Endothelial cell of umbilical vein (primary cell): ENCODE measurements around the gene CXorf65. TPM values are rescaled to one million over a fixed set of nuclear protein-coding genes. Genes with fewer than 3 reads are reported as not detected.

ENCODE experiments used
- BruUV-seq: library from RNA; stranded (reverse); fragments of 400-500 nt; replicated peaks from 2 replicates; lab custom pipeline; 2021; lab: Mats Ljungman, UMichigan
- CTCF ChIA-PET: fragments of 300-600, 350-600 bp; sonication (Branson Sonifier 250); formaldehyde crosslinking; loops from one replicate; lab custom pipeline; 2021; ENCODE audit warnings: antibody characterized with exemption, inconsistent platforms; lab: Charles Lee
- POLR2A ChIA-PET: fragments of 300-600, 350-600 bp; sonication (Branson Sonifier 250); formaldehyde crosslinking; loops from one replicate; lab custom pipeline; 2021; ENCODE audit warnings: antibody characterized with exemption, inconsistent platforms; lab: Charles Lee
- DNase-seq: peaks from one replicate; pipeline ENCODE4 v3.0.0-alpha.2; 2011; ENCODE audit warnings: low read depth, low spot score
- FAIRE-seq: peaks from 2 replicates; lab custom pipeline; 2011; peaks lifted over from hg19 to GRCh38; lab: Jason Lieb, UNC
- H2AFZ ChIP-seq: 2 replicates; pipeline ENCODE4 v1.6.0; 2012; ENCODE audit warnings: low read depth, low read length, control low read depth, inconsistent platforms
- H3K27ac ChIP-seq: 2 replicates; pipeline ENCODE4 v1.5.1; 2011; ENCODE audit warnings: low read depth, mild to moderate bottlenecking, control low read depth, low read length, moderate library complexity; ENCODE audit not compliant: insufficient read depth
- H3K27me3 ChIP-seq, 2 experiments: 2 replicates each; pipeline versions ENCODE4 v1.6.0 to v1.6.1; 2011; ENCODE audit warnings: low read length in 2 of 2, mixed read lengths in 1 of 2; ENCODE audit not compliant: control insufficient read depth in 2 of 2, insufficient read depth in 2 of 2
- H3K36me3 ChIP-seq, 2 experiments: 2 replicates in 1 of 2; 3 replicates in 1 of 2; pipeline ENCODE4 v1.5.1; 2011; ENCODE audit warnings: low read length in 2 of 2, mild to moderate bottlenecking in 1 of 2, moderate library complexity in 1 of 2; ENCODE audit not compliant: control insufficient read depth in 2 of 2, insufficient read depth in 2 of 2; ENCODE audit errors: extremely low read depth in 1 of 2
- H3K4me1 ChIP-seq: 3 replicates; pipeline ENCODE4 v1.5.1; 2011; ENCODE audit warnings: mild to moderate bottlenecking, low read length; ENCODE audit not compliant: control insufficient read depth, insufficient read depth; ENCODE audit errors: extremely low read depth
- H3K4me2 ChIP-seq: 2 replicates; pipeline ENCODE4 v1.6.1; 2011; ENCODE audit warnings: low read length, control low read depth, mixed read lengths; ENCODE audit not compliant: insufficient read depth
- H3K4me3 ChIP-seq, 3 experiments: fragments of 200-600 bp in 1 of 3; sonication (generic), shearing (Covaris generic) in 1 of 3; replicated peaks in 1 of 3; 2 replicates each; pipeline ENCODE4 v1.5.1; 2011 to 2016; ENCODE audit warnings: control low read depth in 3 of 3, low read length in 3 of 3, mild to moderate bottlenecking in 2 of 3, inconsistent platforms in 1 of 3, low read depth in 1 of 3, moderate library complexity in 1 of 3; ENCODE audit not compliant: insufficient read depth in 1 of 3
- H3K79me2 ChIP-seq: 2 replicates; pipeline ENCODE4 v1.6.0; 2012; ENCODE audit warnings: low read length, inconsistent platforms; ENCODE audit not compliant: control insufficient read depth, insufficient read depth
- H3K9ac ChIP-seq: replicated peaks from 2 replicates; pipeline ENCODE3; 2011; ENCODE audit warnings: low read length, control low read depth; ENCODE audit not compliant: insufficient read depth; ENCODE audit errors: extremely low read depth
- H3K9me1 ChIP-seq: replicated peaks from 3 replicates; pipeline ENCODE4 v1.6.0; 2011; ENCODE audit warnings: mild to moderate bottlenecking, low read length; ENCODE audit not compliant: control insufficient read depth, insufficient read depth; ENCODE audit errors: extremely low read depth
- H3K9me3 ChIP-seq: replicated peaks from 2 replicates; pipeline ENCODE4 v1.5.1; 2012; ENCODE audit warnings: low read length, inconsistent platforms; ENCODE audit not compliant: control insufficient read depth, insufficient read depth
- H4K20me1 ChIP-seq: replicated peaks from 2 replicates; pipeline ENCODE3; 2011; ENCODE audit warnings: mild to moderate bottlenecking, low read length; ENCODE audit not compliant: control insufficient read depth, insufficient read depth; ENCODE audit errors: extremely low read depth
- CTCF ChIP-seq, 2 donors: IDR thresholded peaks; 1 replicate in 1 of 2; 2 replicates in 1 of 2; pipeline ENCODE4 v1.5.1; 2011; ENCODE audit warnings: low read length in 2 of 2, mild to moderate bottlenecking in 2 of 2, moderate library complexity in 2 of 2, control low read depth in 1 of 2, inconsistent platforms in 1 of 2, low read depth in 1 of 2; ENCODE audit not compliant: insufficient read depth in 1 of 2; ENCODE audit errors: extremely low read depth in 1 of 2
- EZH2 ChIP-seq: IDR thresholded peaks from 2 replicates; pipeline ENCODE4 v1.6.1; 2012; ENCODE audit warnings: borderline replicate concordance, low read depth, mild to moderate bottlenecking, moderate library complexity, low read length, inconsistent platforms; ENCODE audit not compliant: severe bottlenecking
- FOS ChIP-seq: IDR thresholded peaks from 2 replicates; pipeline ENCODE4 v1.6.1; 2011; ENCODE audit warnings: mild to moderate bottlenecking, low read length, moderate library complexity, borderline replicate concordance; ENCODE audit not compliant: insufficient read depth
- JUN ChIP-seq: IDR thresholded peaks from 2 replicates; pipeline ENCODE4 v1.6.1; 2011; ENCODE audit warnings: borderline replicate concordance, low read depth; ENCODE audit not compliant: insufficient read length, insufficient read depth
- MYC ChIP-seq: IDR thresholded peaks from one replicate; pipeline ENCODE4 v1.6.1; 2011; ENCODE audit warnings: mild to moderate bottlenecking, low read depth, low read length
- POLR2A ChIP-seq: IDR thresholded peaks from 2 replicates; pipeline ENCODE4 v1.6.1; 2012; ENCODE audit warnings: low read depth, mild to moderate bottlenecking, control low read depth, low read length
- POLR2AphosphoS5 ChIP-seq: IDR thresholded peaks from 2 replicates; pipeline ENCODE4 v1.6.1; 2012; ENCODE audit warnings: low read depth, mild to moderate bottlenecking, control low read depth, low read length, moderate library complexity; ENCODE audit not compliant: insufficient read depth
- dilution Hi-C: fragments of 300-500 bp; cut with MboI; formaldehyde crosslinking; loops from one replicate; pipeline ENCODE4 v1.15.0; 2019; ENCODE audit warnings: low sequenced_read_pairs; ENCODE audit not compliant: extremely low pct_ligation_motif_present
- intact Hi-C: fragments of 100-400 bp; cut with micrococcal nuclease; formaldehyde crosslinking; loops from one replicate; pipeline ENCODE4 v1.10.0; 2022
- polyA plus RNA-seq, 4 experiments: library from polyadenylated mRNA; depleted of rRNA in 3 of 4; stranded (reverse) in 3 of 4; unstranded in 1 of 4; fragments of >200 nt; gene quantifications; 2 replicates each; pipeline versions ENCODE4 v1.2.1 to v1.2.3, GENCODE V29; 2011 to 2012; ENCODE audit warnings: missing spikeins in 1 of 4
- total RNA-seq: library from RNA; stranded (reverse); gene quantifications from 2 replicates; pipeline ENCODE4 v1.2.3, GENCODE V29; 2021
- TF ChIP-seq, protein P1 (sequence below): IDR thresholded peaks from 2 replicates; pipeline ENCODE4 v1.6.1; 2011; ENCODE audit not compliant: insufficient read depth, insufficient read length

Gene CXorf65
- total and polyA plus RNA-seq, 2 donors (not counting 3 experiments of a cell fraction or from before 2014, with no cell fraction given): not detected

DNA sequence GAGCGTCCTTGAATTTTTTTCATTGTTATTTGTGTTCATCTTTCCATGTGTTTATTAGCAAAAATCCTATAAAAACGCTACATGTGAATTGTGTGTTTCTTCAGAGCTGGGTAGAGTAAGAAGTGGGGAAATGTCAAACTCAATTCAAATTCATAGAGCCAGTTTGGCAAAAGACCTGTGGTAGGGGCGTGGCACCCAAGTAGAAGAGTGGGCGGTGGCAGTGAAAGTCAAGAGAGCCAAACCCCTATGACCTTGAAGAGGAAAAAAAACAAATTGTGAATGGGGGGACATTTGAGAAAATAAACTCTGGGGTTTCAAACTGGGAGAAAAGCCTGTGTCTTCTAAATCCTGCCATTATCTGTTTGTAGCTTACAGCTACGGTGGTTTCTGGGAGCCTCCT, 15.3 kb downstream of the CXorf65 start:
- Histone ChIP-seq H4K20me1 (no peaks in the 10 kb centered on the region), H3K36me3 (no peaks in the 10 kb centered on the region), H3K79me2 (no peaks in the 10 kb centered on the region), H3K9ac (no peak overlapping the region), H3K27me3 (no peaks in the 10 kb centered on the region), H2AFZ (no peak overlapping the region), H3K4me1 (peaks cover 1% of the 10 kb centered on the region), H3K27ac (no peak overlapping the region), H3K9me3 (no peaks in the 10 kb centered on the region), H3K9me1 (no peaks in the 10 kb centered on the region), H3K4me2 (no peak overlapping the region), H3K4me3 (no peak overlapping the region)
- dilution Hi-C loops: no loop called here
- CTCF ChIA-PET: no interaction called here
- POLR2A ChIA-PET: no interaction called here
- no peak for TF ChIP-seq FOS
- TF ChIP-seq, protein P1, sequence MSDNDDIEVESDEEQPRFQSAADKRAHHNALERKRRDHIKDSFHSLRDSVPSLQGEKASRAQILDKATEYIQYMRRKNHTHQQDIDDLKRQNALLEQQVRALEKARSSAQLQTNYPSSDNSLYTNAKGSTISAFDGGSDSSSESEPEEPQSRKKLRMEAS: no peak
- no peak for TF ChIP-seq EZH2
- TF ChIP-seq POLR2AphosphoS5: no peak
- TF ChIP-seq MYC: no peak
- TF ChIP-seq CTCF (IDR thresholded peaks at IDR 0.05; ENCODE audit: extremely low read depth in 1 of 2, insufficient read depth in 1 of 2, low read depth in 1 of 2, low read length in 2 of 2): no peak
- no peak for TF ChIP-seq JUN
- no peak for TF ChIP-seq POLR2A
- intact Hi-C loops: no loop called here
- no peak for FAIRE-seq
- no TSS peak for BruUV-seq
- no peak for DNase-seq
